SU-DHL-6 (cell line): Measurements from ENCODE around the gene CAMSAP3.

Experiments
- H2AFZ ChIP-seq: fragments of 200-600 bp; sonication (generic); 2 replicates; pipeline ENCODE4 v1.6.1; 2014; ENCODE audit warnings: low read depth, mild to moderate bottlenecking, moderate library complexity, mixed read lengths, antibody characterized with exemption, low read length; ENCODE audit not compliant: severe bottlenecking
- H3F3A ChIP-seq: fragments of 200-600 bp; shearing (Covaris generic); 2 replicates; pipeline ENCODE4 v1.6.0; 2016; ENCODE audit warnings: antibody characterized with exemption, mild to moderate bottlenecking; ENCODE audit not compliant: insufficient read depth
- H3K27ac ChIP-seq: fragments of 200-600 bp; sonication (generic); 2 replicates; pipeline ENCODE4 v1.5.1; 2016; ENCODE audit warnings: low read depth, mild to moderate bottlenecking, low read length, moderate library complexity, mixed read lengths
- H3K27me3 ChIP-seq: fragments of 200-600 bp; sonication (generic), shearing (Covaris generic); 2 replicates; pipeline ENCODE4 v1.6.0; 2014; ENCODE audit warnings: mild to moderate bottlenecking, low read length
- H3K36me3 ChIP-seq: fragments of 200-600 bp; sonication (generic); 2 replicates; pipeline ENCODE4 v1.6.1; 2014; ENCODE audit warnings: mild to moderate bottlenecking, low read length, mixed read lengths
- H3K4me2 ChIP-seq: fragments of 300-600, 200-600 bp; shearing (Covaris generic), sonication (generic); 2 replicates; pipeline ENCODE4 v1.6.0; 2014; ENCODE audit warnings: low read length, low read depth, mild to moderate bottlenecking; ENCODE audit not compliant: poor library complexity, severe bottlenecking
- H3K4me3 ChIP-seq: fragments of 200-600 bp; sonication (generic); 2 replicates; pipeline ENCODE4 v1.5.1; 2014; ENCODE audit warnings: antibody characterized with exemption, low read length, mild to moderate bottlenecking, mixed read lengths; ENCODE audit not compliant: insufficient read depth, poor library complexity, severe bottlenecking
- H3K79me2 ChIP-seq: fragments of 200-600 bp; sonication (generic); 2 replicates; pipeline ENCODE4 v1.6.1; 2014; ENCODE audit warnings: mild to moderate bottlenecking, low read length, moderate library complexity; ENCODE audit not compliant: insufficient read depth
- H3K9ac ChIP-seq: fragments of 200-600 bp; sonication (generic); 2 replicates; pipeline ENCODE4 v1.7.0; 2014; ENCODE audit warnings: mild to moderate bottlenecking, low read length
- H3K9me2 ChIP-seq: fragments of 200-600 bp; sonication (generic); replicated peaks from 2 replicates; pipeline ENCODE4 v1.6.1; 2014; ENCODE audit warnings: low read length; ENCODE audit not compliant: insufficient read depth
- H3K9me3 ChIP-seq: fragments of 200-600 bp; sonication (generic); 2 replicates; pipeline ENCODE4 v1.6.1; 2014; ENCODE audit warnings: low read length, mixed read lengths; ENCODE audit not compliant: insufficient read depth
- H4K20me1 ChIP-seq: fragments of 200-600 bp; sonication (generic); 2 replicates; pipeline ENCODE4 v1.6.1; 2014; ENCODE audit warnings: low read depth, mild to moderate bottlenecking, antibody characterized with exemption, low read length, moderate library complexity, mixed read lengths
- CTCF ChIP-seq: fragments of 200-600 bp; sonication (generic); IDR thresholded peaks from one replicate; pipeline ENCODE4 v1.5.1; 2017; ENCODE audit warnings: antibody characterized with exemption, mild to moderate bottlenecking, low read length, moderate library complexity; ENCODE audit not compliant: insufficient read depth, poor library complexity, severe bottlenecking
- EZH2phosphoT487 ChIP-seq: fragments of 200-600 bp; sonication (generic), shearing (Covaris generic); conservative IDR thresholded peaks from 2 replicates; pipeline ENCODE4 v1.6.1; 2018; ENCODE audit warnings: mild to moderate bottlenecking, antibody characterized with exemption, low read length, moderate library complexity, mixed read lengths

CAMSAP3 gene

GRCh38 chr19:7602240-7602934 is 6.7 kb downstream of the CAMSAP3 start:
- Histone ChIP-seq H3K36me3 (no peaks in the 10 kb centered on the region), H3K79me2 (no peaks in the 10 kb centered on the region), H2AFZ (no peak overlapping the region), H4K20me1 (no peaks in the 10 kb centered on the region), H3K4me2 (no peak overlapping the region), H3K4me3 (no peak overlapping the region), H3F3A (no peaks in the 10 kb centered on the region), H3K9me3 (no peaks in the 10 kb centered on the region), H3K9ac (no peak overlapping the region), H3K27ac (no peak overlapping the region), H3K27me3 (no peaks in the 10 kb centered on the region), H3K9me2 (no peaks in the 10 kb centered on the region)
- TF ChIP-seq EZH2phosphoT487 (no peak), CTCF (no peak)

- H3F3A ChIP-seq, result no peaks in the 10 kb centered on the region
- H3K79me2 ChIP-seq, result no peaks in the 10 kb centered on the region
- no peaks in the 10 kb centered on the region for H4K20me1 ChIP-seq
- no peak for TF ChIP-seq EZH2phosphoT487
- TF ChIP-seq CTCF, result no peak
- no peaks in the 10 kb centered on the region for H3K27me3 ChIP-seq
- H3K9me2 ChIP-seq, result no peaks in the 10 kb centered on the region
- no peak overlapping the region for H3K4me3 ChIP-seq
- H3K27ac ChIP-seq, result no peak overlapping the region
- H2AFZ ChIP-seq, result no peak overlapping the region
- H3K9me3 ChIP-seq, result no peaks in the 10 kb centered on the region
- no peak overlapping the region for H3K9ac ChIP-seq
- H3K4me2 ChIP-seq, result no peak overlapping the region
- no peaks in the 10 kb centered on the region for H3K36me3 ChIP-seq
These were observed 7.4 kb downstream of the CAMSAP3 start for GRCh38 chr19:7602935-7603497.

GRCh38 chr19:7603919-7604318 is 8.3 kb downstream of the CAMSAP3 start:
- H2AFZ ChIP-seq, result no peak overlapping the region
- no peaks in the 10 kb centered on the region for H3K9me3 ChIP-seq
- no peak overlapping the region for H3K9ac ChIP-seq
- TF ChIP-seq CTCF, result no peak
- no peak for TF ChIP-seq EZH2phosphoT487
- no peaks in the 10 kb centered on the region for H3K79me2 ChIP-seq
- H3K9me2 ChIP-seq, result no peaks in the 10 kb centered on the region
- no peaks in the 10 kb centered on the region for H3K36me3 ChIP-seq
- H3K4me3 ChIP-seq, result no peak overlapping the region
- no peaks in the 10 kb centered on the region for H3K27me3 ChIP-seq
- H4K20me1 ChIP-seq, result no peaks in the 10 kb centered on the region
- no peak overlapping the region for H3K27ac ChIP-seq
- no peaks in the 10 kb centered on the region for H3F3A ChIP-seq
- H3K4me2 ChIP-seq, result no peak overlapping the region
